Cardiac fibroblast (primary cell): ENCODE results near the gene SNRPA1.
A peak's percentile ranks its signal among the peaks of the same experiment; 100 is the strongest.

Experiments used
- DNase-seq, 2 donors: peaks; one replicate each; pipeline versions ENCODE4 v3.0.0 to v3.0.0-alpha.2; 2010; ENCODE audit warnings: low read depth in 2 of 2
- H3K4me3 ChIP-seq, 2 donors: replicated peaks in 1 of 2; 1 replicate in 1 of 2; 2 replicates in 1 of 2; pipeline ENCODE4 v1.5.1; 2011; ENCODE audit warnings: low read depth in 2 of 2, low read length in 2 of 2, mild to moderate bottlenecking in 2 of 2, moderate library complexity in 1 of 2
- CTCF ChIP-seq: IDR thresholded peaks from one replicate; pipeline ENCODE4 v1.5.1; 2011; ENCODE audit warnings: low read depth, mild to moderate bottlenecking, low read length, inconsistent platforms

The SNRPA1 gene

GRCh38 chr15:101251830-101252820 lies 42.9 kb downstream of the SNRPA1 start, which contains the start of gene CHSY1:
Gene CHSY1 (minus strand): TSS chr15:101252048. CDS start chr15:101251456, 592 bp downstream.
- peak within 1 kb of the TSS; percentile 79 to 81 for H3K4me3 ChIP-seq
- TF ChIP-seq CTCF = no peak
- peak; percentile 95 to 97 for DNase-seq

- TF ChIP-seq CTCF = no peak
- DNase-seq = peak in 1 of 2 donors; percentile 38
- H3K4me3 ChIP-seq = peak overlapping the region; percentile 79 to 81
Observed at GRCh38 chr15:101250873-101251829, 43.9 kb downstream of the SNRPA1 start.

- TF ChIP-seq CTCF = no peak
- H3K4me3 ChIP-seq = peak overlapping the region; percentile 79 to 81
- peak; percentile 79 to 83 for DNase-seq
Observed at GRCh38 chr15:101250341-101250831, 44.7 kb downstream of the SNRPA1 start.

- TF ChIP-seq CTCF = no peak
- DNase-seq = no peak
- no peak overlapping the region for H3K4me3 ChIP-seq
Observed at GRCh38 chr15:101248274-101248673, 46.8 kb downstream of the SNRPA1 start.

- no peak overlapping the region for H3K4me3 ChIP-seq
- DNase-seq = no peak
- TF ChIP-seq CTCF = no peak
Observed at GRCh38 chr15:101246824-101247745, 48.0 kb downstream of the SNRPA1 start.
